ENCODE results near the gene RPS6KA6.

The RPS6KA6 gene

DNA sequence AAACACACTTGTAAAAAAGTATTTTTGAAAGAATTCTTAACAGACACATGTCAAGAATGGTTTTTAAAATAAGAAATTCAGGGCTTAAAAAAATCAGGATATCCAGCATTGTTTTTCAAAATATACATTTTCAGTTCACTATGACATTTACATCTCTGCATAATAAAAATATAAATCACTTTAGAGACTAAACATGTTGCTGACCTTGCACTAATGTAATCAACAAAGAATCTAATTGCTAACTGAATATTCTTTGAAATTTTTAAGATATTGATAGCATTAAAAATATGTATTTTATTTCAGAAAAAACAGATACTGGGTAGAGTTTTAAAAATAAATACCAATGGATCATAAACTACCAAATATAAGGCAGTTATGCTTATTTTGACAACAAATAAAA lies 26.4 kb downstream of the RPS6KA6 start:
- DNase-seq = no peak

DNA sequence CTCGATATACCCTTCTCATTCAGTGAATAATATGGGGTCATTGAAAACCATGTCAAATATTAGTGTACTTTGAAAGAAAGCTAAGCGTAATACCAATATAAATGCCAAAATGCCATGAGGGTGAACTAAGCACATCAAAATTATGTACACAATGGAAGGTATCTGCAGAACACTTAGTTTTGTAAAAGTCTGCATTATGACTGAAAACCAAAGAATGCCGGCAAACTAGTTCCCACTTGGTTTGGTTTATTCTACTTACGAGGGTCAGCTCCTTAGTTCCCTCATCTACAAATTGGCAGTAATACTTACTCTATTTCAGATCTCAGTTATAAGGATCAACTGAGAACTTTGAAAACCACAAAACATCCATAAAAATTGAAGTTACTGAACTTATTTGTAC lies 27.3 kb downstream of the RPS6KA6 start:
- DNase-seq = no peak

DNA sequence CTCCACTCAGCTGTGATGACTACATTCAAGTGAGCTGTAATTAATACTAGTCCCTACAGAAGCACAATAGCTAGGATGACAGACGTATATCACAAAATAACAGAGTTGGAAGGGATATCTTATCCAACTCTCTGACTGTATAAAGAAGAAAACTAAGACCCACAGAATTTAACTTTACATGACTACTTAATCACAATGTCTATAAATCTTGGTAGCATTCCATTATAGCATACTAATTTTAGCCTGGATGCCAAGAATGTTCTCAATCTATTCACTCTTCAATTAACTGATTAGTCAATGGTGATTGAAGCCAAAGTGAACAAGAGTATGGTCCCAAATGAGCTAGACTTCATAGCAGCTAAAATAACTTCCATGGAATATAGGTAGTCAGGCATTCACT lies 31.2 kb downstream of the RPS6KA6 start:
- DNase-seq = no peak

DNA sequence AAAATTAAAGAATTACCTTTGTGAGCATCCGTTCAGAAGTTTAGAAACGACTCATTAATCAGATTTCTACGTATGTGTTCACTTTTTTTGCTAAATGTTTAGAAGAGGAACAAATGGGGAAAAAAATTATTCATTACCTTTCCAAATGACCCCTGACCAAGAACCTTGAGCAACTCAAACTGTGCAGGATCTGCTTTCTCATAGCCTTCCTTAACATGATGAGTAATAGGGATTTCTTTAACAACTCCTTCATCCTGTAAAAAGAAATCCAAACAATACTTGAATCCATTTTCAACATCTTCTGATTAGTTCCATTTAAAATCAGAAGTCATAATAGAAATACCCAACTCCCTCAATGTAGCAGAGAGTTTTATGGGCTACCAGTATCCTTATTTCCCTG lies 32.1 kb downstream of the RPS6KA6 start:
- no peak for DNase-seq

GRCh38 chrX:84153538-84153937 lies 34.5 kb downstream of the RPS6KA6 start:
- DNase-seq = no peak

GRCh38 chrX:84144991-84145390 lies 43.0 kb downstream of the RPS6KA6 start:
- no peak for DNase-seq

- no peak for DNase-seq
Measured at GRCh38 chrX:84144281-84144680, 43.7 kb downstream of the RPS6KA6 start.

GRCh38 chrX:84133023-84133422 lies 55.0 kb downstream of the RPS6KA6 start:
- DNase-seq = no peak

- DNase-seq = no peak
Measured at GRCh38 chrX:84123585-84123984, 64.4 kb downstream of the RPS6KA6 start.

GRCh38 chrX:84118769-84119168 lies 69.2 kb downstream of the RPS6KA6 start:
- no peak for DNase-seq

DNA sequence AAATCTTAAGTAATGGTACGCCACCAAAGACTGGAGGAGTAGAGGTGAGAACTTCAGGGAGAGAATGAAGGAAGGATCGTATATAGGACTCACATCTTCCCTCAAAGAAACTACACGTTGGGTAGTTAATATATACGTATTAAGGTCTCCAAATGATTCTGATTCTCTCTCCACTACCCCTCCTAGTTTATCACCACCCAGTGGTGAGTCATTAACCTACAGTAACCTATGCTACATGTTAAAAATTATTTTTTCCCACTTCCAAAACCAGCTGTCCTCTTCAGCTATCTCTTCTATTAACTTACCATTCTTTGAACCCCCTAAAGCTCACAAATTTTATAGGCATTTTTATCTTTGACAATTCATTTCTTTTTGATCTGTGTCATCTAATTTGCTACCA lies 69.7 kb downstream of the RPS6KA6 start:
- no peak for DNase-seq

DNA sequence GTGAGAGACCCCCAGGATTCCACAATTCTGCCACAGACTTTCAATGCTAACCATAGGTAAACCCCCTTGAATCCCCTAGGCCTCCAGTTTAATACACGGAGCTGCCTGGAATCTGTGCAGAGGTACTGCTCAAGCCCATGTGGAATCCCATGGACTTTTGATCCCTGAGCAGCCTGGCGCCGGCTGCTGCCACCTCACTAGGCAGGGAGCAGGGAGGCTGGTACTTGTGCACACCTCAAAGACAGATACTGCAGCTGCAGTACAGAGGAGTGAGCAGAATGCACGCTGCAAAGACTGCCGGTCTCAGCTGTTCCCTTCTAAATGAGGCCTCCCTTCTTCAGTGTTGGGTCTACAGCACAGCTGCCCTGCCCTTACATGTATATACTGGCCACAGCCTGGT lies 79.4 kb downstream of the RPS6KA6 start:
- no peak for DNase-seq

DNA sequence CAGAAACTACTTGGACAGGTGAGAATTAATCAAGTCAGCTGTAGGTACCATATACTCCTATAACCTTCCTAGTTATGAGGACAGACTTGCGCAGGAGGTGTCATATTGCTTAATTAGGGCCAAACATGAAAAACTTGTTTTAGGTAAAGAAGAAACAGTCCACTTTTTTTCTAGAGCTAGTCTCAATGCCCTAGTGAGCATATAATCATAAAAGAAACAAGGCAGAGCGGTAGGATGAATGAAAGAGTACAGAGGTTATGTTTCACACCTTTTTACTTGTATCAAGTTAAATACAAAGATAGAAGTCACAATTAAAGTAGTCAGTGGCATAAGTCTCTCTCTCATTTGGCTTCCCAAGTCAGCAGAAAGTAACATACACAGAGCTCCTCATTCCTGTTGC lies 88.9 kb downstream of the RPS6KA6 start:
- no peak for DNase-seq

DNA sequence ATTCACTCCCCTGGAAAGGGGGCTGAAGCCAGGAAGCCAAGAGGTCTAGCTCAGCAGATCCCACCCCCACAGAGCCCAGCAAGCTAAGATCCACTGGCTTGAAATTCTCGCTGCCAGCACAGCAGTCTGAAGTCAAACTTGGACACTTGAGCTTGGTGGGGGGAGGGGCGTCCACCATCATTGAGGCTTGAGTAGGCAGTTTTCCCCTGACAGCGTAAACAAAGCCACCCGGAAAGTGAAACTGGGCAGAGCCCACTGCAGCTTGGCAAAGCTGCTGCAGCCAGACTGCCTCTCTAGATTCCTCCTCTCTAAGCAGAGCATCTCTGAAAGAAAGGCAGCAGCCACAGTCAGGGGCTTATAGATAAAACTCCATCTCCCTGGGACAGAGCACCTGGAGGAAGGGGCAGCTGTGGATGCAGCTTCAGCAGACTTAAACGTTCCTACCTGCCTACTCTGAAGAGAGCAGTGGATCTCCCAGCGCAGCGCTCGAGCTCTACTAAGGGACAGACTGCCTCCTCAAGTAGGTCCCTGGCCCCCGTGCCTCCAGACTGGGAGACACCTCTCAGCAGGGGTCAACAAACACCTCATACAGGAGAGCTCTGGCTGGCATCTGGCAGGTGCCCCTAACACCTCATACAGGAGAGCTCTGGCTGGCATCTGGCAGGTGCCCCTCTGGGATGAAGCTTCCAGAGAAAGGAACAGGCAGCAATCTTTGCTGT lies 108.4 kb downstream of the RPS6KA6 start:
- peak; percentile 27 for DNase-seq

DNA sequence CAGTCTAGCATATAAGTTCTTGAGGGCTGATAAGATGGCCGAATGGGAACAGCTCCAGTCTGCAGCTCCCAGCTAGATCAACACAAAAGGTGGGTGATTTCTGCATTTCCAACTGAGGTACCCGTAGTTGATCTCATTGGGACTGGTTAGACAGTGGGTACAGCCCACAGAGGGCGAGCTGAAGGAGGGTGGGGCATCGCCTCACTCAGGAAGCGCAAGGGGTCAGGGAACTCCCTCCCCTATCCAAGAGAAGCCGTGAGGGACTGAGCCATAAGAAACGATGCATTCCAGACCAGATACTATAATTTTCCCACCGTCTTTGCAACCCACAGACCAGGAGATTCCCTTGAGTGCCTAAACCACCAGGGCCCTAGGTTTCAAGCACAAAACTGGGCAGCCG lies 109.0 kb downstream of the RPS6KA6 start:
- no peak for DNase-seq

DNA sequence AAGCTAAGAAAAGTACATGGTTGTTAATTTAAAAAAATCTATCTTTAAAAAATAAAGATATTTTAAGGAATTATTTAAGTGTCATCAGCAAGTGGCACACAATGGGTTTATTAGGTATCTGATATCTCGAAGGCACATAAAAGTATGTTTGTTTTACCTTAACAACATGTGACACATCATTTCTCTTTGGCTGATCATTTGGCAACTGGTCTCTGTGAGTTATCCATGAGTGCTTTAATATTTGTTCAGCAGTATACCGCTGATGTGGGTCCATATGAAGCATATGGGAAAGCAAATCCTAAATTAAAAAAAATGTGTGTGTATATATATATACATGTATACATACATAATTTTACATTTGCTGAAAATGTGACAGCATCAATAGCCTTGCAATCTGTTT lies 123.2 kb downstream of the RPS6KA6 start:
- DNase-seq = no peak

- DNase-seq = no peak
Measured at GRCh38 chrX:84064164-84064563, 123.8 kb downstream of the RPS6KA6 start.

DNA sequence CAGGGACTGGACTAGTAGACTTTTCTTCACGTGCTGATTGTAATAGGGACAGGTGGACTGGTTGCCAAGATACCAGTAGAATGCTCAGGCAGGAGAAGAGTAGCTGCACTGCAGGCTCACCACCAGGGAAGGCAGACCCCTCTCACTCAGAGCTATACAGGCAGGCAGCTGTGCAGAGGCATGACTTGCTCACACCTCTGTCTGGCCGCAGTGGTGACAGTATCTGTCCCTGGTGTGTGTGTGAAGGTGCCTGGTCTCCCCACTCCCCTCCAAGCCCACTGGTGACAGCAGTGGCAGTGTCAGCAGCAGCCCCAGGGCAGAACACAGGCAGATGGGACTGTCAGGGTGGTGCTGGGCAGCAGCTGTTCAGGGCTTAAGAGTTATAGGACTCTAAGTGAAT lies 140.7 kb downstream of the RPS6KA6 start:
- no peak for DNase-seq

GRCh38 chrX:84046403-84046984 lies 141.5 kb downstream of the RPS6KA6 start:
- DNase-seq = no peak

DNA sequence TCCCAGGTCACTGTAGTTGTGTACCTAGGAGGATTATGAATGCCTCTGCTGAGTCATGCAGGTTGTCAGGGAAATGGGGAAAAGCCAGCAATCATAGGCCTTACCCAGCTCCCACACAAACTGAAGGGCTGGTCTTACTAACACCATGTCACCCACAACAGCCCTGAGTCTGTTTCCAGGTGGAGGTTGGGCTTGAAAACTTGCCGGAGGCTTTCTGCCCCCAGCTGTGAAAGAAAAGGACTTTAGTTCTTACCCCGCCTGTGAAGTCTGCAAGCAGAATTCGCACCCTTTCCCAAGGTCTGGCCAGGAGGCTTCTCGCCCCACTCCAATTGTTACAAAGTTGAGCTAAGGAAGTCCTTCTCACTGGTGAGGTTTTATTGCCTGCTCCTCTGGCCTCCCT lies 143.9 kb downstream of the RPS6KA6 start:
- no peak for DNase-seq

Data from right hindlimb (tissue), 1 donor.